Ishikawa (cell line): Measurements from ENCODE around the gene TFG.

ENCODE experiments used
- CEBPB ChIP-seq: IDR thresholded peaks from 2 replicates; pipeline ENCODE4 v1.6.1; 2012
- CREB1 ChIP-seq: IDR thresholded peaks from 2 replicates; pipeline ENCODE4 v1.6.1; 2012; ENCODE audit warnings: low read depth
- EGR1 ChIP-seq: IDR thresholded peaks from 2 replicates; pipeline ENCODE4 v1.6.1; 2012
- EP300 ChIP-seq: IDR thresholded peaks from 2 replicates; pipeline ENCODE4 v1.6.1; 2012; ENCODE audit warnings: borderline replicate concordance
- FOXM1 ChIP-seq: IDR thresholded peaks from 2 replicates; pipeline ENCODE4 v1.6.1; 2012; ENCODE audit warnings: low read depth, borderline replicate concordance
- MAX ChIP-seq: IDR thresholded peaks from 2 replicates; pipeline ENCODE4 v1.6.1; 2012
- NFIC ChIP-seq: IDR thresholded peaks from 2 replicates; pipeline ENCODE4 v1.6.1; 2012
- RAD21 ChIP-seq: IDR thresholded peaks from 2 replicates; pipeline ENCODE4 v1.6.1; 2012; ENCODE audit warnings: low read depth
- REST ChIP-seq: IDR thresholded peaks from 2 replicates; pipeline ENCODE4 v1.6.1; 2012; ENCODE audit warnings: low read depth, mild to moderate bottlenecking
- TAF1 ChIP-seq: IDR thresholded peaks from 2 replicates; pipeline ENCODE4 v1.6.1; 2012; ENCODE audit warnings: low read depth, mild to moderate bottlenecking
- TCF12 ChIP-seq: IDR thresholded peaks from 2 replicates; pipeline ENCODE4 v1.6.1; 2012; ENCODE audit warnings: low read depth
- TEAD4 ChIP-seq: IDR thresholded peaks from 2 replicates; pipeline ENCODE4 v1.6.1; 2012
- USF1 ChIP-seq: IDR thresholded peaks from 2 replicates; pipeline ENCODE4 v1.6.1; 2012
- YY1 ChIP-seq: IDR thresholded peaks from 2 replicates; pipeline ENCODE4 v1.6.1; 2012; ENCODE audit warnings: low read depth
- ZBTB7A ChIP-seq: IDR thresholded peaks from 2 replicates; pipeline ENCODE4 v1.6.1; 2012; ENCODE audit warnings: low read depth

Gene TFG

GRCh38 chr3:100753846-100754245 lies 44.6 kb downstream of the TFG start:
- TF ChIP-seq FOXM1, result no peak
- TF ChIP-seq CREB1, result no peak
- TF ChIP-seq NFIC, result no peak
- TF ChIP-seq TAF1, result no peak
- no peak for TF ChIP-seq CEBPB
- no peak for TF ChIP-seq RAD21
- TF ChIP-seq REST, result no peak
- no peak for TF ChIP-seq YY1
- no peak for TF ChIP-seq MAX
- TF ChIP-seq EGR1, result no peak
- TF ChIP-seq ZBTB7A, result no peak
- no peak for TF ChIP-seq EP300
- no peak for TF ChIP-seq TEAD4
- TF ChIP-seq TCF12, result no peak
- TF ChIP-seq USF1, result no peak

GRCh38 chr3:100754563-100755334 lies 45.5 kb downstream of the TFG start:
- no peak for TF ChIP-seq USF1
- no peak for TF ChIP-seq TAF1
- no peak for TF ChIP-seq CEBPB
- no peak for TF ChIP-seq TCF12
- TF ChIP-seq TEAD4, result no peak
- no peak for TF ChIP-seq REST

GRCh38 chr3:100756441-100756840 lies 47.1 kb downstream of the TFG start:
- TF ChIP-seq USF1 (no peak), CEBPB (no peak), NFIC (no peak), CREB1 (no peak), EGR1 (no peak), TAF1 (no peak), EP300 (no peak), TCF12 (no peak), FOXM1 (no peak), RAD21 (no peak), ZBTB7A (no peak), REST (no peak), MAX (no peak), TEAD4 (no peak), YY1 (no peak)

GRCh38 chr3:100759159-100759558 lies 49.9 kb downstream of the TFG start:
- TF ChIP-seq RAD21 (no peak), TCF12 (no peak), USF1 (no peak), TAF1 (no peak)
